GM15510 (cell line): ENCODE results near the gene MUC12.

Experiments
- POLR2A ChIP-seq: IDR thresholded peaks from 3 replicates; pipeline ENCODE4 v1.6.1; 2011; ENCODE audit warnings: borderline replicate concordance; ENCODE audit not compliant: insufficient read length; ENCODE audit errors: extremely low read depth

Gene MUC12

GRCh38 chr7:100983451-100984187 lies 14.3 kb downstream of the MUC12 start:
- TF ChIP-seq POLR2A: no peak

GRCh38 chr7:100991631-100992030 lies 22.3 kb downstream of the MUC12 start:
- TF ChIP-seq POLR2A: no peak

GRCh38 chr7:101009629-101010028 lies 40.3 kb downstream of the MUC12 start:
- no peak for TF ChIP-seq POLR2A

- TF ChIP-seq POLR2A: no peak
Measured at GRCh38 chr7:101012931-101013330, 43.6 kb downstream of the MUC12 start.

GRCh38 chr7:101015626-101016025 lies 46.3 kb downstream of the MUC12 start:
- no peak for TF ChIP-seq POLR2A

- no peak for TF ChIP-seq POLR2A
Measured at GRCh38 chr7:101017064-101017777, 47.9 kb downstream of the MUC12 start.

- no peak for TF ChIP-seq POLR2A
Measured at GRCh38 chr7:101018271-101019167, 49.2 kb downstream of the MUC12 start.

GRCh38 chr7:101020444-101020843 lies 51.1 kb downstream of the MUC12 start:
- TF ChIP-seq POLR2A: no peak

GRCh38 chr7:101021703-101022102 lies 52.3 kb downstream of the MUC12 start:
- no peak for TF ChIP-seq POLR2A

- TF ChIP-seq POLR2A: no peak
Measured at GRCh38 chr7:101023839-101024238, 54.5 kb downstream of the MUC12 start.

GRCh38 chr7:101031082-101031481 lies 61.7 kb downstream of the MUC12 start:
- TF ChIP-seq POLR2A: no peak

- TF ChIP-seq POLR2A: no peak
Measured at GRCh38 chr7:101035941-101036340, 66.6 kb downstream of the MUC12 start.

GRCh38 chr7:101058355-101058754 lies 89.0 kb downstream of the MUC12 start:
- TF ChIP-seq POLR2A: no peak

- TF ChIP-seq POLR2A: no peak
Measured at GRCh38 chr7:101059620-101059942, 90.2 kb downstream of the MUC12 start.

- no peak for TF ChIP-seq POLR2A
Measured at GRCh38 chr7:101060992-101061391, 91.6 kb downstream of the MUC12 start.
